Stimulated activated CD4-positive, alpha-beta T cell treated with anti-CD3 and anti-CD28 coated beads, Interleukin-15, amount 100 ng/mL, for 1 hour (primary cell): ENCODE measurements around the gene GOLGA1.
"Not testable (repeated sequence)": the region's sequence is repeated elsewhere in the genome, so short reads cannot be mapped to it uniquely, and the experiment has no call there.

Experiments used
- DNase-seq, 2 donors: peaks; one replicate each; pipeline ENCODE4 v3.0.0-alpha.2; 2020; ENCODE audit warnings: low read depth in 1 of 2, low spot score in 1 of 2

Gene GOLGA1

DNA sequence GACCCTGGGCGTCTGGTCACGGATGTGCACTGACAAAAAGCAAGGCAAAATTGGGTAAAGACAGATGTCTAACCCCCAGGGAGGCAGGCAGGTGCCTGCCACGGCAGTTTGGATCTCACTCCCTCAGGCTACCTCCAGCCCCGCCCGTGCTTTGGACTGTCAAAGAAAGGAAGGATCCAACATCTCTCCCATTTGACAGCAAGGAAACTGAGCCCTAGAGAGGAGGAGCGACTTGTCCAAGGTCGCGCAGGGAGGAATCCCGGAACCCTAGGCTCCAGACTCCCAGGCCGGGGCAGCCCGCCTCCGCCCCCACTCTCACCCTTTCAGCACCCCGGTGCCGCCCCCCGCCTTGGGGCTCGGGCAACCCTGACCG, 376 bp downstream of the GOLGA1 start:
- DNase-seq = no peak

- DNase-seq = no peak
These were observed 939 bp downstream of the GOLGA1 start for GRCh38 chr9:124939944-124940343.

GRCh38 chr9:124934290-124934689, 6.6 kb downstream of the GOLGA1 start:
- DNase-seq = no peak

DNA sequence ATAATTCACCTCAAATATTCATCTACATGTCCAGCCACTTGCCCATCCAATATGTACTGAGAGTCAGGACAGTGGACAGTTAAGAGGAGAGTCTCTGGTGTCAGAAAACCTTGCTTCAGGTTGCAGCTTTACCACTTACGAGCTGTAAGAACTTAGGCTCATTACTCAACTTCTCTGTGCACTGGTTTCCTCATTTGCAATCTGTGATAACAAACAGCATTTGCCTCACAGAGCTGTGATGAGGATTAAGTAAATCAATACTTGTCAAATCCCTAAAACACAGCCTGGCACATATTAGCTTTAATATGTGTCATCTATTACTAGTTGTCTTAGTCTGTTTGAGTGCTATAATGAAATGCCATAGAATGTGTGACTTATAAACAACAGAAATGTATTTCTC, 8.6 kb downstream of the GOLGA1 start:
- DNase-seq = no peak

- no peak for DNase-seq
These were observed 11.4 kb downstream of the GOLGA1 start for GRCh38 chr9:124929464-124929863.

GRCh38 chr9:124928116-124928515, 12.8 kb downstream of the GOLGA1 start:
- DNase-seq = no peak

DNA sequence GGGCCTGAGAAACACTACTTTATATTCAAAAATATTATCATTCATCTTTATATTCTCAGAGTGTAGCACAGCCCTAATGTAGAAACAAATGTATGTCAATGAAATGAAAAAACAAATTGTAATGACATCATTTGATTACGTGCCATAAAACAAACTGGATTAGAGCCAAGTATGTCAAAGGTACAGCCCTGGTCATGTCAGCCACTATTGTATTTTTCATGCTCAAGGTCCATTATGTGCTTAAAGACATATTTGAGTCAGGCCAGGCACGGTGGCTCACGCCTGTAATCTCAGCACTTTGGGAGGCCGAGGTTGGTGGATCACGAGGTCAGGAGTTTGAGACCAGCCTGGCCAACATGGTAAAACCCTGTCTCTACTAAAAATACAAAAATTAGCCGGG, 20.5 kb downstream of the GOLGA1 start:
- DNase-seq = not testable (repeated sequence)

DNA sequence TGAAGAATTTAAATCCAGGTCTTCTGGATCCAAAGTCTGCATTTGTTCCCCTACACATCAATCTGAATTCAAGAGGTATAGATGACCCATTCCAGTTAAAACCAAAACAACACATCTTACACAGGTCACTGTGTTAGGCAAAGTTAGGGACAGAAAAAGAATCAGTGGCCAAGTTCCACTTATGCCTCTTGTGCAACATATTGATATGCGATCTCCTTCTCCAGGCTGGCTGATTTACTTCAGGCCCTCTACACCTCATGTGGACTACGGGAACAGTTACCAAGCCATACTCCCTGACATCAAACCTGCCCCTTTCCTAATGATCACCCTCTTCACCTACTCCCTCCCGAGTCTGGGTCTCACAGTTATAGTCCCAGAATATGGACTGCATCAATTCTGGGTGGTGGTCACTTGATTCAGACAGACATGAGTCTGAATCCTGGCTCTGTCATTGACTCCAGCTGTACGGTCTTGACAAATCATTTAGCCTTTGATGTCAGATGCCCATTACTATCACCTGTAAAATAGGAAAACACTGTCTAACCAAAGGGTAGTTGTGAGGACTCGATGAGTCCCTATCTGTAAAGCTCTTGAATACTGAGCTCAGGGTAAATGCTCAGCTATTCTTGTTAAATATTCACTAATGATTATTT, 26.0 kb downstream of the GOLGA1 start:
- DNase-seq = no peak

GRCh38 chr9:124913378-124913777, 27.5 kb downstream of the GOLGA1 start:
- DNase-seq = no peak

GRCh38 chr9:124911766-124912165, 29.1 kb downstream of the GOLGA1 start:
- DNase-seq = no peak

- no peak for DNase-seq
These were observed 32.8 kb downstream of the GOLGA1 start for GRCh38 chr9:124908098-124908497.

GRCh38 chr9:124906966-124907365, 33.9 kb downstream of the GOLGA1 start:
- DNase-seq = no peak

- DNase-seq = no peak
These were observed 41.0 kb downstream of the GOLGA1 start for GRCh38 chr9:124899845-124900244.

DNA sequence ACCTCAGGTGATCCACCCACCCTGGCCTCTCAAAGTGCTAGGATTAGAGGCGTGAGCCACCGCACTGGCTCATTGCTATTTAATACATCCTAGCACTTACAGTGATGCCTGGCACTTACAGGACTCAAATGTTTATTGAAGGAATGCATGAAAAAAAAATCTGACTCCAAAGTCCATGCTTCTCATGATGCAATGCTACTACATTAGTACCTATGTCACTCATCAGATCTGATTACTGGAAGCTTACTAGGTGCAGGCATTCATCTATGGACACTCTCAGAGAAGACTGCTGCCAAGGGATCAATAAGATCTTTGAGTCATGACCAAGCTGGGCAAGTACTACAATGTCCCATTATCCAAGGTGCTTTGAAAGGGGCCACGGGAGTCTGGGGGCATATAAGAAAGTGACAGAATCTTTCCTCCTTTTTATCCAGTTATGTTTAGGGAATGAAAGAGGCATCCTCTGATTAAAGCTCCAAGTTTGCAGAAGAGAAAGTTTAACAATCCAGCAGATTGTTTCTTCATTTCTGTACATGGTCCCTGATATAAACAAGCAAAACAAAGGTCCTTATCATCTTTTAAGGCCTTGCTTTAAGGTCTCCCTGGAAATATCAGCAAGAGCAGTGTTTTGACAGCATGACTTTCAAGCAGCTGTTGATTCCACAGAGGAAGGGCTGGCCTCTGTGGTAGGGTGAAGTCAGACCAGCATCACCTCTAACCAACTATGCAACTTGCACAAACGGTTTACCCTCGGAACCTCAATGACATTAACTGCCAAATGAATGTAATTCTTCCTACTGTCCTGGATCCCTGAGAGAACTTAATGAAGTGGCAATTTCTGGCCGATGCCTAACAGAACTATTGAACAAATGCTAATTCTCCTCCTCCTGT, 43.1 kb downstream of the GOLGA1 start:
- no peak for DNase-seq

DNA sequence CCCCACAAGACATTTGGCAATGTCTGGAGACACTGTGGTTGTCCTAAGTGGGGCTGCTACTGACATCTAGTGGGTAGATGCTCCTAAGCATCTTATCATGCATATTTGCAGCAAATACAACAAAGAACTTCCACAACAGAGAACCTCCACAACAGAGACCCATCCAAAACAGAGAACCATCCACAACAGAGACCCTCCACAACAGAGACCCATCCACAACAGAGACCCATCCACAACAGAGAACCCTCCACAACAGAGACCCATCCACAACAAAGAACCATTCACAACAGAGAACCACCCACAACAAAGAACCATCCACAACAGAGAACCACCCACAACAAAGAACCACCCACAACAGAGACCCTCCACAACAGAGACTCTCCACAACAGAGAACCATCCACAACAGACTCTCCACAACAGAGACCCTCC, 46.1 kb downstream of the GOLGA1 start:
- DNase-seq = no peak

- DNase-seq = no peak
These were observed 46.7 kb downstream of the GOLGA1 start for GRCh38 chr9:124894035-124894740.

DNA sequence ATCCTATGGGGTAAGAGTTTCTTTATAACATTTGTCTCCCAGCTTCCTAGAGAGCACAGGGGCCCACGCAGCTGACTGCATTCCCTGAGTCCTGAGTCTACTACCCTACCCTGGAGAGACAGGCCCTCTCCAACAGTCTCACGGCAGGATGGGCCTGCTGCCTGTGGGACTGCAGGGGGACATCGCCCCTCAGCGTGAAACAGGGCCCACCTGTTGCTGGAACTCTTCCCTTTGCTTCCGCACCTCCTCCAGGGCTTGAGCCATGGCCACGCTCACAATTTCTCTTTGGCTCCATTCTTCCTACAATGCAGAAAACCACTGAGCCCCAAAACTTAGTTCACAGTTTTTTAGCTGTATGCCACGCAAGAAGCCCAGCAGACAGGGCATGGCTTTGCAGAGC, 50.7 kb downstream of the GOLGA1 start:
- DNase-seq = no peak

DNA sequence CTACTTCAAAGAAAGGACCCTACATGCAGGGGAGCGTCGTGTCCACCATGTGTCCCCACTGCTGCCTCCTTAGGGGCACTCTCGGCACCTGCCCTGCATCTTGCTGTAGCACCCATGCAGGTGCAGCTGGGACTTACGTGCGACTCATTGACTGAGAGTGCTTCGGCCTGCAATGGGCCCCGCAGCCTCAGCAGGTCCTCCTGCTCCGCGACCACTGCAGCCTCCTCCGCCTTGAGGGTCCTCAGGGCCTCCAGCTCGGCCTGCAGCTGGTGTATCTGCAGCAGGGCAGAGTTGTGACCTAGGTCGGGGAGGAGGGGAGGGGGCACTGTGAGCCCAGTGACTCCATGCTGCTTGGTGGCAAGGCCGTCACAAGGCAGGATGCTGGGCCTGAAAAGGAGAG, 51.9 kb downstream of the GOLGA1 start:
- no peak for DNase-seq

DNA sequence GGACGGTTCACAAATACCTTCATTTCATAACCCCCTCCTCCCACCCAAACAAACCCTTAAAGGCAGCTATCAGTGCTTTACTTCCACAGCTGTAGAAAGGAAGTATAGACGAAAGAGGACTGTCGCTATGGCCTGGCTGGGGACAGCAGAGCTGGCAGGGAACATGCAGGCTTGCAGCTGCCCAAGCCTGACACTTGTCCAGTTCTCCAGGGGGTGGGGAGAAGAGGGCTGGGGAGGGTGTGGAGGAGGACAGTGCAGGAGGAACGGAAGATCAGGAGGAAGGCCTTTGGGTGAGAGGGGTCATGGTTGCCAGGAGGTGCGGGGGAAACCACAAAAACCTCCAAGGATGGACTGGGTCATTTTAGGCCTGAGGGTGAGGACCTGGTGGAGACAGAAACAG, 53.1 kb downstream of the GOLGA1 start:
- DNase-seq = no peak

GRCh38 chr9:124886866-124887492, 53.9 kb downstream of the GOLGA1 start:
- DNase-seq = no peak

GRCh38 chr9:124886461-124886860, 54.4 kb downstream of the GOLGA1 start:
- no peak for DNase-seq

GRCh38 chr9:124885551-124885950, 55.3 kb downstream of the GOLGA1 start:
- DNase-seq = no peak
